A673 (cell line): Measurements from ENCODE around the gene CACNA1A. TPM values are rescaled to one million over a fixed set of nuclear protein-coding genes. Genes with fewer than 3 reads are reported as not detected.
"Not testable (repeated sequence)": the region's sequence is repeated elsewhere in the genome, so short reads cannot be mapped to it uniquely, and the experiment has no call there.

Source experiments
- BruUV-seq: library from RNA; stranded (reverse); fragments of 400-500 nt; replicated peaks from 2 replicates; lab custom pipeline; 2021; lab: Mats Ljungman, UMichigan
- CTCF ChIA-PET: fragments of 300-600 bp; sonication (Branson Sonifier 250); formaldehyde crosslinking; loops from one replicate; lab custom pipeline; 2022; ENCODE audit warnings: antibody characterized with exemption; lab: Charles Lee
- POLR2A ChIA-PET: fragments of 300-600 bp; sonication (Branson Sonifier 250); formaldehyde crosslinking; loops from one replicate; lab custom pipeline; 2022; ENCODE audit warnings: antibody characterized with exemption; ENCODE audit not compliant: low non-redundant PET; lab: Charles Lee
- DNase-seq: peaks from one replicate; pipeline ENCODE4 v3.0.0-alpha.2; 2015; ENCODE audit warnings: low spot score
- H3K27ac ChIP-seq: fragments of 200-600 bp; sonication (generic); 2 replicates; pipeline ENCODE4 v1.5.1; 2016; ENCODE audit warnings: mixed run types, low read depth, mild to moderate bottlenecking, mixed read lengths, antibody characterized with exemption, low read length; ENCODE audit not compliant: poor library complexity, severe bottlenecking
- H3K27me3 ChIP-seq: fragments of 200-600 bp; sonication (generic); replicated peaks from 2 replicates; pipeline ENCODE4 v1.6.1; 2017; ENCODE audit warnings: mixed run types, low read depth, mild to moderate bottlenecking, mixed read lengths, antibody characterized with exemption, low read length; ENCODE audit not compliant: insufficient read depth, poor library complexity
- H3K36me3 ChIP-seq: fragments of 200-600 bp; sonication (generic); 2 replicates; pipeline ENCODE4 v1.6.1; 2016; ENCODE audit warnings: mixed run types, mild to moderate bottlenecking, mixed read lengths, antibody characterized with exemption, low read length; ENCODE audit not compliant: insufficient read depth, poor library complexity, severe bottlenecking
- H3K4me1 ChIP-seq: fragments of 200-600 bp; sonication (generic); 2 replicates; pipeline ENCODE4 v1.6.1; 2017; ENCODE audit warnings: mixed run types, mild to moderate bottlenecking, mixed read lengths, antibody characterized with exemption, low read length; ENCODE audit not compliant: insufficient read depth, poor library complexity, severe bottlenecking
- H3K4me3 ChIP-seq: fragments of 200-600 bp; sonication (generic); 2 replicates; pipeline ENCODE4 v1.5.1; 2016; ENCODE audit warnings: low read depth, mixed run types, mild to moderate bottlenecking, mixed read lengths, low read length; ENCODE audit not compliant: poor library complexity, severe bottlenecking
- H3K9me3 ChIP-seq: fragments of 200-600 bp; sonication (generic); 2 replicates; pipeline ENCODE4 v1.6.1; 2016; ENCODE audit warnings: mixed run types, low read depth, mild to moderate bottlenecking, mixed read lengths, antibody characterized with exemption, low read length; ENCODE audit not compliant: poor library complexity, severe bottlenecking
- EZH2 ChIP-seq: fragments of 200-600 bp; sonication (generic); IDR thresholded peaks from 2 replicates; pipeline ENCODE4 v1.6.1; 2017; ENCODE audit warnings: borderline replicate concordance, low read depth, mild to moderate bottlenecking, mixed read lengths, antibody characterized with exemption, low read length; ENCODE audit not compliant: poor library complexity, severe bottlenecking
- intact Hi-C: fragments of 100-400 bp; cut with micrococcal nuclease; formaldehyde crosslinking; loops from one replicate; pipeline ENCODE4 v1.10.0; 2022; ENCODE audit not compliant: unreplicated experiment
- total RNA-seq: library from RNA; stranded (reverse); gene quantifications from 2 replicates; pipeline ENCODE4 v1.2.3, GENCODE V29; 2021
- TF ChIP-seq, protein P1 (sequence below): fragments of 300-800, 200-600 bp; sonication (generic); conservative IDR thresholded peaks from 2 replicates; pipeline ENCODE4 v1.5.1; 2017; ENCODE audit warnings: low read depth, mild to moderate bottlenecking, antibody characterized with exemption, low read length, moderate library complexity, mixed read lengths

CACNA1A gene
- total RNA-seq, 1 experiment from 2014 or later: 3.2 TPM

DNA sequence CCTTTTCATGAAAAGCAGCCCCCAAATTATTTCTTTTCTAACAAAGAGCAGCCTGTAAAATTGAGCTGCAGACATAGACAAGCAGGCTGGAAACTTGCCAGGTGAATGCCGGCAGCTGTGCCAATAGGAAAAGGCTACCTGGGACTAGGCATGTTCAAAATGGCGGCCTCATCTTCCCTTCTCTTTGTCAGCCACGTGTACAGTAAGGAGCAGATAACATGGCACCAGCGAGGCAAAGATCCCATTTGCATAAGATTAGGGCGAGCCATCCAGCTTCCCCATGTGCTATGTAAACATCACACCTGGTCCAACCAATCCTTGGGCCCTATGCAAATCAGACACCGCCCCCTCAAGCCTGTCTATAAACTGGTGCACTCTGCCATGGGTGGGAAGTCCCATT lies 31.2 kb upstream of the CACNA1A start:
- H3K4me1 ChIP-seq: no peaks in the 10 kb centered on the region
- H3K36me3 ChIP-seq: no peaks in the 10 kb centered on the region
- DNase-seq: peak; percentile 35
- H3K27ac ChIP-seq: no peak overlapping the region
- ChIA-PET POLR2A (no interaction called here), CTCF (no interaction called here)
- H3K9me3 ChIP-seq: no peaks in the 10 kb centered on the region
- BruUV-seq: no TSS peak
- intact Hi-C loops: no loop called here
- H3K4me3 ChIP-seq: no peak overlapping the region
- H3K27me3 ChIP-seq: no peaks in the 10 kb centered on the region
- TF ChIP-seq, protein P1, sequence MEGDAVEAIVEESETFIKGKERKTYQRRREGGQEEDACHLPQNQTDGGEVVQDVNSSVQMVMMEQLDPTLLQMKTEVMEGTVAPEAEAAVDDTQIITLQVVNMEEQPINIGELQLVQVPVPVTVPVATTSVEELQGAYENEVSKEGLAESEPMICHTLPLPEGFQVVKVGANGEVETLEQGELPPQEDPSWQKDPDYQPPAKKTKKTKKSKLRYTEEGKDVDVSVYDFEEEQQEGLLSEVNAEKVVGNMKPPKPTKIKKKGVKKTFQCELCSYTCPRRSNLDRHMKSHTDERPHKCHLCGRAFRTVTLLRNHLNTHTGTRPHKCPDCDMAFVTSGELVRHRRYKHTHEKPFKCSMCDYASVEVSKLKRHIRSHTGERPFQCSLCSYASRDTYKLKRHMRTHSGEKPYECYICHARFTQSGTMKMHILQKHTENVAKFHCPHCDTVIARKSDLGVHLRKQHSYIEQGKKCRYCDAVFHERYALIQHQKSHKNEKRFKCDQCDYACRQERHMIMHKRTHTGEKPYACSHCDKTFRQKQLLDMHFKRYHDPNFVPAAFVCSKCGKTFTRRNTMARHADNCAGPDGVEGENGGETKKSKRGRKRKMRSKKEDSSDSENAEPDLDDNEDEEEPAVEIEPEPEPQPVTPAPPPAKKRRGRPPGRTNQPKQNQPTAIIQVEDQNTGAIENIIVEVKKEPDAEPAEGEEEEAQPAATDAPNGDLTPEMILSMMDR: no peak
- TF ChIP-seq EZH2: no peak

DNA sequence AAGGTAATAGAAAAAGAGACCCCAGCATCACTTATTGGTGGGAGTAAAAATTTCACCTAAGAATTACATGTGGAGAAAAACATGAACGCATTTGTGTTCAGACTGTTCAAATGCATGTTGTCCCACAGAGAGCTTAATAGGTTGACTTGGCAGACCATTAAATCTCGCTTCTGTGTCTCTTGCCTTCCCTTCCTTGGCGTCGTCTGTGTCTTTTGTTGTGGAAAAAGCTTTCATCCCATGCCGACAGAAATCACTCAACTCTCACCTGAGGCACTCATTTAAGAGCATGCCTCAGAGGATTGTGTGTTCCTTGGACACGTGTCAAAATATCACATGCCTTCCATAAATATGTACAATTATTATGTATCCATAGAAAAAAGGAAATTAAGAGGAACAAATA lies 24.4 kb upstream of the CACNA1A start:
- no peaks in the 10 kb centered on the region for H3K4me1 ChIP-seq
- no peak for TF ChIP-seq EZH2
- TF ChIP-seq, protein P1: no peak
- H3K9me3 ChIP-seq: no peaks in the 10 kb centered on the region
- no peaks in the 10 kb centered on the region for H3K27me3 ChIP-seq
- no peak overlapping the region for H3K4me3 ChIP-seq
- H3K27ac ChIP-seq: no peak overlapping the region
- intact Hi-C loops: no loop called here
- ChIA-PET CTCF (no interaction called here), POLR2A (no interaction called here)
- BruUV-seq: no TSS peak
- no peaks in the 10 kb centered on the region for H3K36me3 ChIP-seq
- DNase-seq: no peak

DNA sequence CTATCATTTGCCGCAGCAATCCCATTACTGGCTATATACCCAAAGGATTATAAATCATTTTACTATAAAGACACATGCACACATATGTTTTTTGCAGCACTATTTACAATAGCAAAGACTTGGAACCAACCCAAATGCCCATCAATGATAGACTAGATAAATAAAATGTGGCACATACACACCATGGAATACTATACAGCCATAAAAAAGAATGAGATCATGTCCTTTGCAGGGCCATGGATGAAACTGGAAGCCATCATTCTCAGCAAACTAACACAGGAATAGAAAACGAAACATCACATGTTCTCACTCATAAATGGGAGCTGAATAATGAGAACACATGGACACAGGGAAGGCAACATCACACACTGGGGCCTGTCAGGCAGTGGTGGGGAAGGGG lies 23.4 kb upstream of the CACNA1A start:
- BruUV-seq, H3K27ac ChIP-seq, H3K4me1 ChIP-seq, CTCF ChIA-PET, POLR2A ChIA-PET, H3K36me3 ChIP-seq, H3K27me3 ChIP-seq, H3K4me3 ChIP-seq, intact Hi-C loops, DNase-seq, H3K9me3 ChIP-seq: not testable (repeated sequence)

DNA sequence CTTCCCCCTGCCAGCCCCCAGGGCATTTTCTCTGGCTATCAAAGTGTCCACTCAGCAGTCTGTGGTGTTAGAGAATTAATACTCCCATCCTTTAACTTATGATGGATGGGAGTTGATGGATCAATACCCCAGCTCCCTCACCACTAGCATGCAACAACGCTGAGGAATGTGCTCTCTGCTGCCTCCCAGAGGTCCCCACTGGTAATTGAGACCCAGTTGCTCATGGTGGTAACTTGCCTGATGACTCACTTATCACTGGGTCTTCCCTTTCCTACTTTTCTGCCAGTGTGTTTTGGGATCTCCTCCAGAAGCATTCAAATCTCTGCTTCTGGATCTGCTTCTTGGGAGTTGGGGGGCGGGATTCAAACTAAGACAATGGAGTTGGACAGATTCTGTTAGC lies 20.3 kb upstream of the CACNA1A start:
- intact Hi-C loops: no loop called here
- no peaks in the 10 kb centered on the region for H3K4me1 ChIP-seq
- H3K27ac ChIP-seq: no peak overlapping the region
- POLR2A ChIA-PET: no interaction called here
- CTCF ChIA-PET: interaction anchor here (0.6 kb wide), 1 partner anchor 248 kb away, joined by 4 read pairs; no protein-coding TSS in a partner anchor
- DNase-seq: peak; percentile 47
- H3K4me3 ChIP-seq: no peak overlapping the region
- no TSS peak for BruUV-seq
- no peaks in the 10 kb centered on the region for H3K9me3 ChIP-seq
- no peaks in the 10 kb centered on the region for H3K27me3 ChIP-seq
- TF ChIP-seq, protein P1: peak; percentile 58
- no peak for TF ChIP-seq EZH2
- H3K36me3 ChIP-seq: no peaks in the 10 kb centered on the region
